Mucosa of gallbladder (tissue), 1 donor: Measurements from ENCODE around the gene BPIFB1. TPM values are rescaled to one million over a fixed set of nuclear protein-coding genes. Genes with fewer than 3 reads are reported as not detected.

ENCODE experiments used
- DNase-seq: peaks from one replicate; pipeline ENCODE4 v3.0.0-alpha.2; 2020; ENCODE audit warnings: low spot score
- total RNA-seq: library from RNA; stranded (reverse); gene quantifications from one replicate; pipeline ENCODE4 v1.2.1, GENCODE V29; 2021
- donor health status: DM: no; HTN: no; CAD: no.

The BPIFB1 gene
- total RNA-seq, 1 donor from 2014 or later = 0.78 TPM

GRCh38 chr20:33272155-33272873 is 10.7 kb upstream of the BPIFB1 start:
- DNase-seq = no peak

DNA sequence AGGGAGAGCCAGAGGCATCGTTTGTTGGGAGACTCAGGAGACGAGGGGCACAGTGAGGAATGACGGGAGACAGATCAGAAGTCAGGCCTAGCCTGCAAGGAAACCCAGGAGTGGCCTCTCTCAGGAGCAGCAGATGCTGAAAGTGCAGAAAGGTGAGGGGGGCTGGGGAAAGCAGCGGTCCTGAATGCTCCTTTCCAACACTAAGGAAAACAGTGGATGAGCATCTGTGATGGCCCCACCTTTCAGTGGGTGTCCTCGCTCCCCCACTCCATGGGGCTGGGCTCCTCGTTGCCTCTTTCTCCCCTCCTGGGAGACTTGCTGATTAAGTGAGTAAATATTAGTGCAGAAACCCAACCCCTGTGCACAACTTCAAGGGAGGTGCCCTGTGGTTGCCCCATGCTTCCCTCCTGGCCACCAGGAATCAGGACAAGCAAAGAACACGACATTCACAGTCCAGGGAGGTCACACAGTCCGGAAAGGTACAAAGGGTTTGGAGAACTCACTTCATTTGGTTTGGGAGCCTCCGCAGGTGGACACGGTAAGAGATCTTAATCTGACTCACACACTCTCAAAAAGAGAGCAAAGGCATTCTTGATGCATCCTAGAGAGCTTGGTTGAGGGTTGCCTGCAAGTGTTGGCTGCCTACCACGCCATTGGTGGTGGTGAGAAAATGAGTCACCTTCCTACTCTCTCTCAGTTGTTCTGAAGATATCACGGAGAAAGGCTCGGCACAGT is 9.7 kb upstream of the BPIFB1 start:
- no peak for DNase-seq

- no peak for DNase-seq
Measured at GRCh38 chr20:33275215-33275614, 7.8 kb upstream of the BPIFB1 start.

- no peak for DNase-seq
Measured at GRCh38 chr20:33275871-33276270, 7.1 kb upstream of the BPIFB1 start.

- no peak for DNase-seq
Measured at GRCh38 chr20:33276303-33277113, 6.5 kb upstream of the BPIFB1 start.

DNA sequence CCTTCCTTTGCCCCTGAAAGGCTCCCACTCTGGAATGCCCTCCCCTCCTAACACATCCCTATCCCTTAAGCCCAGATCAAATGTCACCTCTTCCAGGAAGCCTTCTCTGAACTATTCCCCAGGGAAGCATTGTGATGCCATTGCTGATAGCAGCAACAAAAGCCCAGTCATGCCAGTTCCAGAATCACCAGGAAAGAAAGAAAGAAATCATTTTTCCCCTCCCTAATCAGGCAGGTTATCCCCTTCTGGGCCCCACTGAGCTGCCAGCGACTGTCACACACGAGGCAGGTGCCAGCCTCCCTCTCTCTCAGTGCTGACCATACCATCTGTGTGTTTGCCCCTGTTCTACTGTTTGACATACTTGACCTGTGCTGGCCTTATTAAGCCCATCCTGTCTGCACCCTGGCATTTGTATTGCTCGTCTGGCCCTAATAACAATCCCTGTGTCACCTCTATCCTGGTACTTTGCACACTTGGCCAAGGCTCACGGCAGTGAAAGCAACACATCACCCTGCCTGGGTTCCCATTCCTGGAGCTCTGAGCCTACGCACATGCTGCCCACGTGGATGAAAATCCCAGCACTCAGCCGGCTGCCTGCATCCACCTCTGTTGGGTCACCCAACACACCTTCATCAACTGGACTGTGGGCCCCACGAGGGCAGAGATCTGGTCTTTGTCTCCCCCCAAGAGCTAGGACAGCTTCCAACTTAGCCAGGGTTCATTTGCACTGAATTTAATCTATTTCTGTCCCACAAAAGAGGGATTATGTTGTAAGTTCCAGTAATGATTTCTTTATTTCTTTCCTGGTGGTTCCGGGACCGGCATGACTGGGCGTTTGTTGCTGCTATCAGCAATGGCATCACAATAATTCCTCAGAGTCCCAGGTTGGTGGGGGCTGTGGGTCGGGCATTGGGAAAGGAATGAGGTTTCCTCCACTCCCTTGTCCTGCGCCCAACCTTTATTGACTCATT is 5.3 kb upstream of the BPIFB1 start:
- DNase-seq = peak; percentile 62

GRCh38 chr20:33278700-33279099 is 4.3 kb upstream of the BPIFB1 start:
- no peak for DNase-seq

DNA sequence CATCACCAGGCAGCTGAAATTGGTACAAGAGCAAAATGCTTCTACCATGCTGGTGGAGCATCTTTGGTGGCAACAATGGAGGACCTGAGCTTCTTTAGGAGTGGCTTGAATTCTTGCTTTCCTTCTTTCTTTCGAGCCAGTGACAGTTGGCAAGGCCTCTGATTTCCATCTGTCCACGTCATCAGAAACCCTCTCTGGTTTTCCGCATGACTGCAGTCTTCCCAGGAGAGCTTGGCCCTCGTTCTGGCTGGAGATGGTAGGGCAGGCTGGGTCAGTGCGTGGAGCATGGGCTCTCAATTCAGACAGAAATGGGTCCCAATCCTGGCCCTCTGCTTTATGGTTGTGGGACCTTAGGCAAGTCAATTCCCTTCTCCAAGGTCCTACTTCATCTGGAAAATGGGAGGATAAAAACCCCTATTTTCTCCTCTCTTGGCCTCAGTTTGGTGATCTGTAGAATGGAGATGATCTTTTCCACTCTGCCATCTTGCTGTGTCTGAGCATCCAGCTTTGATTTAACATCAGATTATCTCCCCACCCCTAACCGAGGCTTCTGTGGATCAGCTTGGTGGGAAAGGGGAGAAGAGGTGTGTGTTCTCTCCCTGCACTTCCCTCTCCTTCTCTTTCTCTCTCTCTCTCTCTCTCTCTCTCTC is 3.6 kb upstream of the BPIFB1 start:
- no peak for DNase-seq

GRCh38 chr20:33280000-33280680 is 2.9 kb upstream of the BPIFB1 start:
- no peak for DNase-seq

DNA sequence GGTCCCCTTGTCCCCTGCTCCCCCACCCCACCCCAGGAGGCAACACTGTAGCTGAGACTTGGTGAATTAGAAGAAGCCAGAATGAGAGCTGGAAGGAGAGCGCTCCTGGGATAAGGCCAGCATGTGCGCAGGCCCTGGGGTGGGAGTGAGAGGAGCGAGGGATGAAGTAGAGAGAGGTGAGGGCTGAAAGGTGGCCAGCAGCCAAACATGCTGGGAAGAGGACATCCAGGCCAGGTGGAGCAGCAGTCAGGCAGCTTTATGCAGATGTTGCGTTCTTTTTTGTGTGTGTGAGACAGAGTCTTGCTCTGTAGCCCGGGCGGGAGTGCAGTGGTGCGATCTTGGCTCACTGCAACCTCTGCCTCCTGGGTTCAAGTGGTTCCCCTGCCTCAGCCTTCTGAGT is 2.2 kb upstream of the BPIFB1 start:
- no peak for DNase-seq

DNA sequence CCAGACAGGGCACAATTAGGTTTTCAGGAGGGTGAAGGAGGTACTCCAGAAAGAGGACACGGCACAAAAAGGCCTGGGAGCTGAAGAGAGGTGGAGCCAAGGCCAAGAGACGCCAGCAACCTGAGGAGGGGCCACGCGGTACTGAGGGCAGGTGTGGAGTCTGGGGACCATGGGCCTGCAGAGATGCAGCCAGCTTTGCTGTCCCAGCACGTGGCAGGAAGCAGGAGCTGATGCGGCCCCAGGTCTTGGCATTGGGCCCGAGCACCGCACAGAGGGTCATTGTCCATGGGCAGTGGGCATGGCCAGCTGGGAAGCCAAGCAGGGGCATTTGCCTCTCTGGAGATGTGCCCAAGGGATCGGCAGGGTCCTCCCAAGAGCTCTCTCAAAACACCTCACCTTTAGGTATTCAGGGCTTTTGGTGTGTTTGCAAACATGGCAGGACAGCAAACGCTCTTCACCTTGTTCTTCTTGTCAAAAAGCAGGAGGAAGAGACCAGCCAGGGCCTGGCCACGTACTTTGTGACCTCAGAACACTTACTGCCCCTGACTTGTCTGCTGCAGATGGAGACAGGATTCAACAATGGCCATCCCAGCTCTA is 1.4 kb upstream of the BPIFB1 start:
- no peak for DNase-seq

DNA sequence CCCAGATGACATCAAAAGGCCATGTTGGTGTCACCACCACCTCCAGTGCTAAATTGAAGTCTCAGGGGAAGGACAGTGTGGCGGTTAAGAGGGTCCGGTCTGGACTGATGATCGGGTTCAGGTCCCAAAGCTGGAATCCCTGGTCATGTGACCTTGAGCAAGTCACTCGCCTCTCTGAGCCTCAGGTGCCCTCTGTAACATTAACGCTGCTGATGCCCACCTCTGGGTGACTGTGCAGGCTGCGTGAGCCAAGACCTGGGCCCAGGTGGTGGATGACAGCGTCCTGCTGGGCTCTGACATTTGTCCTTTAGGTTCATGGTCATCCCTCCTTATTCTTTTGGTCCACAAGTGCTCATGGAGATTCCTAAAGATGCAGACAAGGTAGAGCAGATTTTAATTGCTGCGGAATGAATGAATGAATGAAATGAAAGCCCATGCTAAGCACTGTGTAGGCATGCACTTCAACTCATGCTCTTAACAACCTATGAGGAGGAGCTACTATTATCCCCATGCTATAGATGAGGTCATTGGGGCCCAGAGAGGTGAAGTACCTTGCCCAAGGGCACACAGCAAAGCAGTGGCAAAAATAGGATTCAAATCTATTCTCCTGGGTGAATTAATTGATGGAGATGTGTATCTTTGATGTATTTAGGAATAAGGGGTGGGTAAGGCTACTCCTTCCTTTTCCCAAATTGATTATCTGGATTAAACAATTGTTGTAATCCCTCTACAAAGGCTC is 649 bp upstream of the BPIFB1 start:
- no peak for DNase-seq

DNA sequence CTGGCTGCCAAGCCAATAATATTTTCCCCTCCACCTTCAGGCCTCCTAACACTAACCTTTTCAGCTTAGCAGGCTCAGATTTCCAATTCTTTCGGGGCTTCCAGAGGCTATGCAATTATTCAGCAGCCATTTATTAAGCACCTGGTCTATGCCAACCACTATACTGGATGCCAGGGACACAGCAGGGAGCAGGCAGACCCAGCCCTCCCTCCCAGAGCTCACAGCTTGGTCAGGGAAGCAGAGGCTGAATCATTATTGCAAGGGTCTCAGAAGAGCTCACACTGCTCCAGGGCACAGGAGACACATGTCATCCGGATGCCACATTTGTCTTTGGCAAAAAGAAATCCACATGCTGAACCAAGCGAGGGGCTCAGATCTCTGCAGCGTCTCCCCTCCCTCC is 1.3 kb downstream of the BPIFB1 start:
- DNase-seq = no peak

DNA sequence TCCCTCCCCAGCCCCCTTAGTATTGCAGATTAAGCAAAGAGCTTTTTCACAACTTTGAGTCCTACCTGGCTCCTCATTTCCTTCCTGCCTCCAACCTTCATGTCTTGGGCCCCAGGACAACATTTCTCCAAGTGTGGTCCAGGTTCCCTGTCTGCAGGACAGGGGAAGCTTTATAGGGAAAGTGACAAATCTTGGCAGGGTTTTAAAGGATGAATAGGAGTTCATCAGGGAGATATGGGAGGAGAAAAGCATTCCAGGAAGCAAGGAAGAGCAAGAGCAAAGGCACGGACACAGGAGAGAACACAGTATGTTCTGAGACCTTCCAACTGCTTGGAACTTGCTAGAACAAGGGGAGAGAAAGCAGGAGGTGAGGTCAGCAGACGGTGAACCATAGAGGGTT is 1.9 kb downstream of the BPIFB1 start:
- no peak for DNase-seq

DNA sequence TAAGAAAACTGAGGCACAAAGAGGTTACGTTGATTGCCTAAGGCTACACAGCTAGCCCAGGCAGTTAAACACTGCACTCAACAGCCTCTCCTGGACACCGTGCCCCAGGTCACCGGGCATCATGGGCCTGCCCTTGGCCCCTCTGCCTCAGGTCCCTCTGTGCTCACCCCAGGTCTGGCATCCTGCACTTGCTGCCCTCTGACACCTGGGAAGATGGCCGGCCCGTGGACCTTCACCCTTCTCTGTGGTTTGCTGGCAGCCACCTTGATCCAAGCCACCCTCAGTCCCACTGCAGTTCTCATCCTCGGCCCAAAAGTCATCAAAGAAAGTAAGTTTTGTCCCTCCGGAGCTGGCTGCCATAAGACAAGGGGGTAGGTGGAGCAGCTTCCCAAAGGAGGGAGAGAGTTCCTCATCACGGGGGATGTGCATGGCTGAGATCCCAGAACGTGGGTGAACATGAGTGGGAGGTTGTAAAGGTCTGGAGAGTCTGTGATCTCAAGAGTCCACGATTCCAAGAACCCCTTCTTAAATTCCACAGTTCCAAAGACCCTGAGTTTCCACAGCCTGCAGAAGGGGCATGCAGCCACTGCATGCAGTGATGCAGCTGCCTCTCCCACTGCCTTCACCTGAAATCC is 3.0 kb downstream of the BPIFB1 start:
- DNase-seq = no peak

- no peak for DNase-seq
Measured at GRCh38 chr20:33287884-33288283, 4.9 kb downstream of the BPIFB1 start.

DNA sequence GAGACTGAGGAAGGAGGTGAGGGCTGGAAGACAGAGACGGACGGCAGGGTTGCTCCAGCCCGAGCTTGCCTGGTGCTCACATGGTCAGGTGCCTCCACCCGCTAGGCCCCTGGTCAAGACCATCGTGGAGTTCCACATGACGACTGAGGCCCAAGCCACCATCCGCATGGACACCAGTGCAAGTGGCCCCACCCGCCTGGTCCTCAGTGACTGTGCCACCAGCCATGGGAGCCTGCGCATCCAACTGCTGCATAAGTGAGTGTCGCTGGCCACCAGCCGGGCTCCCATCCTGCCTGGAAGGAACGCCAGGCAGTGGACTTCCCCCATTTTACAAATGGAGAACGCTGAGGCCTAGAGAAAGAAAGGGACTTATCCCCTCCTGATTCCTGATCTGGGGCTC is 7.8 kb downstream of the BPIFB1 start:
- no peak for DNase-seq

GRCh38 chr20:33291416-33291815 is 8.4 kb downstream of the BPIFB1 start:
- no peak for DNase-seq
